ENCODE results near the gene TSPAN9. TPM values are rescaled to one million over a fixed set of nuclear protein-coding genes. Genes with fewer than 3 reads are reported as not detected.

TSPAN9 gene
- total RNA-seq, 4 donors from 2014 or later: 15.7 to 32.6 (median 26.2) TPM

- H3K9me3 ChIP-seq: no peaks in the 10 kb centered on the region
- no peak overlapping the region for H3K27ac ChIP-seq
- H3K36me3 ChIP-seq: no peaks in the 10 kb centered on the region
- no peaks in the 10 kb centered on the region for H3K27me3 ChIP-seq
- TF ChIP-seq POLR2A (IDR thresholded peaks at IDR 0.05) (no peak), EP300 (IDR thresholded peaks at IDR 0.05) (no peak), CTCF (IDR thresholded peaks at IDR 0.05) (no peak)
- no peak overlapping the region for H3K4me3 ChIP-seq
- DNase-seq (ENCODE audit: low spot score in 2 of 2): no peak
- WGBS, 2 donors: 87 to 90% methylated on average over 4 of the region's 4 CpGs
- peaks cover 0 to 33% (median 4%) of the 10 kb centered on the region in 4 donors for H3K4me1 ChIP-seq
These were observed 240.3 kb downstream of the TSPAN9 start for GRCh38 chr12:3317481-3317815.

- TF ChIP-seq CTCF (IDR thresholded peaks at IDR 0.05) (no peak), POLR2A (IDR thresholded peaks at IDR 0.05) (no peak), EP300 (IDR thresholded peaks at IDR 0.05) (no peak)
- no peaks in the 10 kb centered on the region for H3K9me3 ChIP-seq
- WGBS, 2 donors: 84 to 89% methylated on average over 13 of the region's 13 CpGs
- no peak overlapping the region for H3K4me3 ChIP-seq
- no peak overlapping the region for H3K27ac ChIP-seq
- H3K27me3 ChIP-seq: no peaks in the 10 kb centered on the region
- no peaks in the 10 kb centered on the region for H3K36me3 ChIP-seq
- H3K4me1 ChIP-seq: peaks cover 0 to 29% (median 4%) of the 10 kb centered on the region in 4 donors
- no peak for DNase-seq (ENCODE audit: low spot score in 2 of 2)
These were observed 240.8 kb downstream of the TSPAN9 start for GRCh38 chr12:3317841-3318501.

- TF ChIP-seq CTCF (IDR thresholded peaks at IDR 0.05): no peak
- TF ChIP-seq EP300 (IDR thresholded peaks at IDR 0.05): no peak
- no peak for TF ChIP-seq POLR2A (IDR thresholded peaks at IDR 0.05)
- 76 to 82% methylated on average over 17 of the region's 17 CpGs for WGBS, 2 donors
- H3K36me3 ChIP-seq: no peaks in the 10 kb centered on the region
- H3K27me3 ChIP-seq: no peaks in the 10 kb centered on the region
- H3K27ac ChIP-seq: no peak overlapping the region
- DNase-seq (ENCODE audit: low spot score in 2 of 2): no peak
- H3K9me3 ChIP-seq: no peaks in the 10 kb centered on the region
- H3K4me3 ChIP-seq: no peak overlapping the region
- peaks cover 0 to 9% (median 4%) of the 10 kb centered on the region in 4 donors for H3K4me1 ChIP-seq
These were observed 242.7 kb downstream of the TSPAN9 start for GRCh38 chr12:3319723-3320492.

- TF ChIP-seq EP300 (IDR thresholded peaks at IDR 0.05) (no peak), POLR2A (IDR thresholded peaks at IDR 0.05) (no peak), CTCF (IDR thresholded peaks at IDR 0.05) (no peak)
- Histone ChIP-seq H3K27me3 (no peaks in the 10 kb centered on the region), H3K27ac (no peak overlapping the region), H3K9me3 (no peaks in the 10 kb centered on the region), H3K4me3 (no peak overlapping the region), H3K36me3 (no peaks in the 10 kb centered on the region), H3K4me1 (no peaks in the 10 kb centered on the region)
- 82 to 86% methylated on average over 13 to 17 of the region's 17 CpGs for WGBS, 2 donors
- DNase-seq (ENCODE audit: low spot score in 2 of 2): no peak
These were observed 243.8 kb downstream of the TSPAN9 start for GRCh38 chr12:3320881-3321509.

- Histone ChIP-seq H3K27me3 (no peaks in the 10 kb centered on the region), H3K4me3 (no peak overlapping the region), H3K9me3 (no peaks in the 10 kb centered on the region), H3K27ac (no peak overlapping the region), H3K36me3 (no peaks in the 10 kb centered on the region), H3K4me1 (no peaks in the 10 kb centered on the region)
- TF ChIP-seq EP300 (IDR thresholded peaks at IDR 0.05): no peak
- no peak for TF ChIP-seq CTCF (IDR thresholded peaks at IDR 0.05)
- TF ChIP-seq POLR2A (IDR thresholded peaks at IDR 0.05): no peak
- no peak for DNase-seq (ENCODE audit: low spot score in 2 of 2)
- 74 to 89% methylated on average over 2 of the region's 2 CpGs for WGBS, 2 donors
These were observed 244.7 kb downstream of the TSPAN9 start for GRCh38 chr12:3321881-3322280.

All from tibial nerve (tissue), 4 donors.